C1 segment of cervical spinal cord (tissue), 14 donors: ENCODE data around the gene C11orf97.
A peak's percentile ranks its signal among the peaks of the same experiment; 100 is the strongest.
"Not testable (repeated sequence)": the region's sequence is repeated elsewhere in the genome, so short reads cannot be mapped to it uniquely, and the experiment has no call there.

Experiments
- DNase-seq, 14 donors: peaks; one replicate each; lab custom pipeline; 2025; lab: John Stamatoyannopoulos, UW

The C11orf97 gene

GRCh38 chr11:94525546-94526324, 13.5 kb downstream of the C11orf97 start:
- DNase-seq: peak in 2 of 14 donors; percentile 2 to 8

- no peak for DNase-seq
These were observed 14.6 kb downstream of the C11orf97 start for GRCh38 chr11:94526645-94527438.

- no peak for DNase-seq
These were observed 16.3 kb downstream of the C11orf97 start for GRCh38 chr11:94528551-94528950.

- DNase-seq: no peak
These were observed 19.9 kb downstream of the C11orf97 start for GRCh38 chr11:94532211-94532610.

- no peak for DNase-seq
These were observed 20.9 kb downstream of the C11orf97 start for GRCh38 chr11:94533206-94533605.

GRCh38 chr11:94533696-94534630, 21.7 kb downstream of the C11orf97 start:
- peak in 2 of 14 donors; percentile 5 to 8 for DNase-seq

- no peak for DNase-seq
These were observed 24.1 kb downstream of the C11orf97 start for GRCh38 chr11:94536386-94536785.

- peak in 1 of 14 donors; percentile 8 for DNase-seq
These were observed 24.9 kb downstream of the C11orf97 start for GRCh38 chr11:94537031-94537600.

GRCh38 chr11:94539420-94539819, 27.2 kb downstream of the C11orf97 start:
- no peak for DNase-seq

- DNase-seq: peak; percentile 6 to 87 (median 69)
These were observed 31.7 kb downstream of the C11orf97 start, which contains the start of gene FUT4 for GRCh38 chr11:94543695-94544645. Gene FUT4, plus strand, starts transcription at chr11:94543921. Its CDS starts 213 bp downstream, at chr11:94544134.

GRCh38 chr11:94544646-94545263, 32.5 kb downstream of the C11orf97 start:
- peak in 3 of 14 donors; percentile 20 to 47 (median 33) for DNase-seq

GRCh38 chr11:94545264-94546161, 33.3 kb downstream of the C11orf97 start:
- peak in 2 of 14 donors; percentile 35 to 63 for DNase-seq

- peak in 1 of 14 donors; percentile 63 for DNase-seq
These were observed 33.9 kb downstream of the C11orf97 start for GRCh38 chr11:94546162-94546470.

GRCh38 chr11:94546886-94547285, 34.6 kb downstream of the C11orf97 start:
- DNase-seq: peak in 1 of 14 donors; percentile 32

- DNase-seq: peak in 1 of 14 donors; percentile 5
These were observed 36.9 kb downstream of the C11orf97 start for GRCh38 chr11:94549146-94549545.

GRCh38 chr11:94550513-94550912, 38.3 kb downstream of the C11orf97 start:
- DNase-seq: no peak

GRCh38 chr11:94553938-94554337, 41.7 kb downstream of the C11orf97 start:
- DNase-seq: no peak

GRCh38 chr11:94555752-94556329, 43.6 kb downstream of the C11orf97 start:
- not testable (repeated sequence) for DNase-seq
